Heart left ventricle (tissue), 13 donors: ENCODE measurements around the gene SLC12A8.

Experiments
- POLR2A ChIP-seq, 2 donors: fragments of 450-650 bp; IDR thresholded peaks; one replicate each; pipeline ENCODE4 v1.6.1; 2017; ENCODE audit warnings: antibody characterized with exemption in 2 of 2, mild to moderate bottlenecking in 2 of 2, moderate library complexity in 2 of 2
- TF ChIP-seq, protein P1 (sequence below), 12 donors: fragments of 200-600 bp; sonication (generic) in 4 of 12; IDR thresholded peaks; one replicate each; pipeline versions ENCODE4 v1.5.0 to v1.8.0; 2018 to 2022; ENCODE audit warnings: antibody characterized with exemption in 12 of 12, mild to moderate bottlenecking in 5 of 12
- donor health status: ischemic (EF 13 %, LVEDD 7.1; RV severe dilation, severe dysfunction).
- donor health status: DM: no; HTN: yes; CAD: no.
- donor health status: DM: no; HTN: no; CAD: no.
- donor health status: ischemic (EF 25% LVEDD 6.9; RV normal size, moderate dysfunction).
- donor health status: ischemic (EF 25% LVEDD 5.7; RV mildly dilated, moderate dysfunction).
- donor health status: ischemic (EF 35%, LVEDD 5.7; RV mildly dilated, moderate dysfunction).
- donor health status: nonischemic (EF 11% LVEDD 7.7; RV severe dilation, severe dysfunction).
- donor health status: DM: yes; HTN: yes; CAD: no.
- donor health status: PGD.
- donor health status: ischemic (EF 29% LVEDD 5.4; RV normal size, mild dysfunction).
- donor health status: nonischemic (EF 23%, LVEDD 6.1; RV moderate dilation, normal function).

DNA sequence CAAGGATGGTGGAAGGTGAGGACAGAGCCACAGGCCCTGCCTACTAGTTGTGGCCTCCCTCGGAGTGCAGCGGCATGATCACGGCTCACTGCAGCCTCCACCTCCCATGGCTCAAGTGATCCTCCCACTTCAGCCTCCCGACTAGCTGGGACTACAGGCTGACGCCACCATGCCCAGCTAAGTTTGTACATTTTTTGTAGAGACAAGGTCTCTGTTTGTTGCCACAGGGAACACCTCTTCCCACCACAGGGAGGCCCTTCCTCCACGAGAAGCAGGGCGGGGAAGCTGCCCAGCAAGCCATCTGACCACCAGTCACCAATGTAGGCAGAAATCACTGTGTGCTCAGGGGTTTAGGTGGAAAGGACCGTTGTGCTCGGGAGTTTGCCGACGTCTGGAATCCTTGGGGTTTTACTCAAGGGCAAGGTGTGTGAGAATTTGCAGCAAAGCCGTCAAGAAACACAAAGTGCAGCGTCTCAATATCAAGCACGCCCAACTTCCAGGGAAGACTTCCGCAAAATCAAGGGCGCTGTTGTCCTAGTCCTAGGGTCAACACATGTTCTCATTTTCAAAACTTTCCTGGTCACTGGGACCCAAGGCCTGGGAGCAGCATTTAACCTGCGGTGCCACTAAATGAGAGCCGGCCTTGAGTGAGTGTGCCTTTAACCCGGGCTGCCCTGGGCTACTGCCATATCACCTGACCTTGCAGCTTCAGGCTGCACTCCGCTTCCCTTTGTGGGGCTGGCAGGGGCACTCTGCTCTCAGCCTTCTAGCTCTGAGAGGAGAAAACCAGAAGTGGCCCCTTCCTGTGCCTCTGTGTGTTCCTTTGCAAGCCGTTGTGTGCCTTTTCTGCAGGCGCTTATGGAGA lies 65.7 kb downstream of the SLC12A8 start:
- TF ChIP-seq, protein P1, sequence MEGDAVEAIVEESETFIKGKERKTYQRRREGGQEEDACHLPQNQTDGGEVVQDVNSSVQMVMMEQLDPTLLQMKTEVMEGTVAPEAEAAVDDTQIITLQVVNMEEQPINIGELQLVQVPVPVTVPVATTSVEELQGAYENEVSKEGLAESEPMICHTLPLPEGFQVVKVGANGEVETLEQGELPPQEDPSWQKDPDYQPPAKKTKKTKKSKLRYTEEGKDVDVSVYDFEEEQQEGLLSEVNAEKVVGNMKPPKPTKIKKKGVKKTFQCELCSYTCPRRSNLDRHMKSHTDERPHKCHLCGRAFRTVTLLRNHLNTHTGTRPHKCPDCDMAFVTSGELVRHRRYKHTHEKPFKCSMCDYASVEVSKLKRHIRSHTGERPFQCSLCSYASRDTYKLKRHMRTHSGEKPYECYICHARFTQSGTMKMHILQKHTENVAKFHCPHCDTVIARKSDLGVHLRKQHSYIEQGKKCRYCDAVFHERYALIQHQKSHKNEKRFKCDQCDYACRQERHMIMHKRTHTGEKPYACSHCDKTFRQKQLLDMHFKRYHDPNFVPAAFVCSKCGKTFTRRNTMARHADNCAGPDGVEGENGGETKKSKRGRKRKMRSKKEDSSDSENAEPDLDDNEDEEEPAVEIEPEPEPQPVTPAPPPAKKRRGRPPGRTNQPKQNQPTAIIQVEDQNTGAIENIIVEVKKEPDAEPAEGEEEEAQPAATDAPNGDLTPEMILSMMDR (IDR thresholded peaks at IDR 0.05), result no peak
- TF ChIP-seq POLR2A (IDR thresholded peaks at IDR 0.05), result no peak
